Body of pancreas (tissue), 4 donors: ENCODE results near the gene TBXA2R.

Experiments used
- POLR2A ChIP-seq, 3 donors: fragments of 450-650 bp; IDR thresholded peaks; one replicate each; pipeline ENCODE4 v1.6.1; 2016; ENCODE audit warnings: antibody characterized with exemption in 3 of 3, mild to moderate bottlenecking in 2 of 3
- TF ChIP-seq, protein P1 (sequence below), 7 experiments: fragments of 450-650 bp in 4 of 7; fragments of 200-600 bp in 3 of 7; sonication (generic) in 3 of 7; IDR thresholded peaks; one replicate each; pipeline ENCODE4 v1.5.1; 2016 to 2019; ENCODE audit warnings: antibody characterized with exemption in 7 of 7

DNA sequence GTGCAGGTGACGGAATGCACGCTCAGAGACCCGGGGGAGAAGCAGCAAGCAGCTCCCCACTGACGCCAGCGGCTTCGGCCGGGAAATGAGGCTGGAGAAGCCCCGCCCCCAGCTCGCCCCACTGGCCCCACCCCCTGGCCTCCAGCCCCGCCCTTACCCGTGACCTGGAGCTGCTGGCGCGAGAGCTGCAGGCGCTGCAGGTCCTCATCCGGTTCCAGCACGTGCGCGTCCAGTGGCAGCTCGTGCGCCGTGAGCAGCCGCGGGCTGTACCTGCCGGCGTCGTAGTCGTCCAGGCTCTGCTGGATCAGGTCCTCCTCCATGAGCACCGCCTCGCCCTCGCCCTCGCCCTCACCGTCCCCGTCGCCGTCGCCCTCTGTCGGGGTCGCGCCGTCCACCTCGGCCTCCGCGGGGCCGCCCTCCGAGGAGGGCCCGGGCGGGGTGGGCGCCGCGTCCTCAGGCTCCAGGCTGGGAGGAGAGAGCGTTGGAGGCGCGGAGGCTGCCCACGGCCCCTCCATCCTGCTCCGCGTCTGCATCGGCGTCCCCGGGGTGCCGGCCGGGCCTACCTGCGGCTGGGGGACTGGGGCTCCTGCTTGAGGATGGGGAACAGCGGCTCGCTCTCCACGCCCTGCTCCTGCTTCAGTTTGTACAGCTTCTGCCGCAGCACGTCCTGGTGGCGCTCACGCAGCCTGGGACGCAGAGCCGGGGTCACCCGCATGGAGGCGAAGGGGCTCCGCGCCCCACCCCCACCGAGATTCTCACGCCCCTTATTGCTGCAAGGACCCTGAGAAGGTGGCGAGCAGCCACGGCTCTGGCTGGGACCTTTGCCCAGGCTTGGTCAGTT, 6.4 kb upstream of the TBXA2R start:
- no peak for TF ChIP-seq POLR2A (IDR thresholded peaks at IDR 0.05)
- TF ChIP-seq, protein P1, sequence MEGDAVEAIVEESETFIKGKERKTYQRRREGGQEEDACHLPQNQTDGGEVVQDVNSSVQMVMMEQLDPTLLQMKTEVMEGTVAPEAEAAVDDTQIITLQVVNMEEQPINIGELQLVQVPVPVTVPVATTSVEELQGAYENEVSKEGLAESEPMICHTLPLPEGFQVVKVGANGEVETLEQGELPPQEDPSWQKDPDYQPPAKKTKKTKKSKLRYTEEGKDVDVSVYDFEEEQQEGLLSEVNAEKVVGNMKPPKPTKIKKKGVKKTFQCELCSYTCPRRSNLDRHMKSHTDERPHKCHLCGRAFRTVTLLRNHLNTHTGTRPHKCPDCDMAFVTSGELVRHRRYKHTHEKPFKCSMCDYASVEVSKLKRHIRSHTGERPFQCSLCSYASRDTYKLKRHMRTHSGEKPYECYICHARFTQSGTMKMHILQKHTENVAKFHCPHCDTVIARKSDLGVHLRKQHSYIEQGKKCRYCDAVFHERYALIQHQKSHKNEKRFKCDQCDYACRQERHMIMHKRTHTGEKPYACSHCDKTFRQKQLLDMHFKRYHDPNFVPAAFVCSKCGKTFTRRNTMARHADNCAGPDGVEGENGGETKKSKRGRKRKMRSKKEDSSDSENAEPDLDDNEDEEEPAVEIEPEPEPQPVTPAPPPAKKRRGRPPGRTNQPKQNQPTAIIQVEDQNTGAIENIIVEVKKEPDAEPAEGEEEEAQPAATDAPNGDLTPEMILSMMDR (IDR thresholded peaks at IDR 0.05), result no peak
